HFF-Myc (cell line): ENCODE results near the gene ARHGAP15.

Experiments
- DNase-seq: peaks from one replicate; pipeline ENCODE4 v3.0.0-alpha.2; 2011; ENCODE audit warnings: low read depth; ENCODE audit errors: extremely low read depth
- H3K4me3 ChIP-seq: replicated peaks from 2 replicates; pipeline ENCODE4 v1.5.1; 2011; ENCODE audit warnings: low read depth, mild to moderate bottlenecking, control low read depth, low read length
- TF ChIP-seq, protein P1 (sequence below): IDR thresholded peaks from 2 replicates; pipeline ENCODE4 v1.5.1; 2012; ENCODE audit warnings: mild to moderate bottlenecking, low read depth, low read length, control low read depth; ENCODE audit errors: missing control alignments

ARHGAP15 gene

DNA sequence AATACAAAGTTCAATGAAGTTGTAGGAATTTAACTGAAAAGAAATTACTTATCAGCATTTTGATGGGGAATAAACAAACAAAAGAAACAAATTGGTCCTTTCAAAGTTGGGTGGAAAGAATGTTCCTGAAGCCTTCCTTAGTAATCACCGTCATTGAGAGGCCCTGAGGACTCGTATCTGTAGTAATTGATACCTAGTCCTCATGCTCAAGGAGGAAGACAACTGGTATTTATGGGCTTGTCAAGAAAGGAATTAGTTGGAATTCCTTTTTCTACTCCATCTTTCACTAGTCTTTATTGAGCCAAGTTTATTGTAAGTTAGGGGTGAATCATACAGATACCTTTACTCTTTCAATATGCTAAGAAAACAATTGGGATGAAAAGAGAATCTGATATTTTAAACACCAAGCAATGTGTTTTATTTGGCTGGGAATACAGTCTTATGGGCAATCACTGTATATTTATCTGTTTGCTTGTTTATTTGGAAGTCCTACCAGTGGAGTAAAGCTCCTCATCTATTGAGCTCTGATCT lies 324.8 kb downstream of the ARHGAP15 start:
- DNase-seq: no peak

DNA sequence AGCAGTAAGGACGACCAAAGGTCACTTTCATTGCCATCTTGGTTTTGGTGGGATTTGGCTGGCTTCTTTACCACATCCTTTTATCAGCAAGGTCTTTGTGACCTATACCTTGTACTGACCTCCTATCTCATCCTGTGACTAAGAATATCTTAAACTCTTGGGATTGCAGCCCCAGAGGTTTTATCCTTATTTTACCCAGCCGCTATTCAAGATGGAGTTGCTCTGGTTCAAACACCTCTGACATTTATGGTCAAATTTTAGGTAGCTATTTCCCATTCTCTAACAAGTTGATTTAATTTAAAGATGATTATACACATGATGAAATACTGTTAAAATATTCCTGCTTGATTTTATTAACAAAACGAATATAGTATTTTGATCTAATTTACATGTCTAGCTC lies 326.1 kb downstream of the ARHGAP15 start:
- TF ChIP-seq, protein P1, sequence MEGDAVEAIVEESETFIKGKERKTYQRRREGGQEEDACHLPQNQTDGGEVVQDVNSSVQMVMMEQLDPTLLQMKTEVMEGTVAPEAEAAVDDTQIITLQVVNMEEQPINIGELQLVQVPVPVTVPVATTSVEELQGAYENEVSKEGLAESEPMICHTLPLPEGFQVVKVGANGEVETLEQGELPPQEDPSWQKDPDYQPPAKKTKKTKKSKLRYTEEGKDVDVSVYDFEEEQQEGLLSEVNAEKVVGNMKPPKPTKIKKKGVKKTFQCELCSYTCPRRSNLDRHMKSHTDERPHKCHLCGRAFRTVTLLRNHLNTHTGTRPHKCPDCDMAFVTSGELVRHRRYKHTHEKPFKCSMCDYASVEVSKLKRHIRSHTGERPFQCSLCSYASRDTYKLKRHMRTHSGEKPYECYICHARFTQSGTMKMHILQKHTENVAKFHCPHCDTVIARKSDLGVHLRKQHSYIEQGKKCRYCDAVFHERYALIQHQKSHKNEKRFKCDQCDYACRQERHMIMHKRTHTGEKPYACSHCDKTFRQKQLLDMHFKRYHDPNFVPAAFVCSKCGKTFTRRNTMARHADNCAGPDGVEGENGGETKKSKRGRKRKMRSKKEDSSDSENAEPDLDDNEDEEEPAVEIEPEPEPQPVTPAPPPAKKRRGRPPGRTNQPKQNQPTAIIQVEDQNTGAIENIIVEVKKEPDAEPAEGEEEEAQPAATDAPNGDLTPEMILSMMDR: no peak
- no peak overlapping the region for H3K4me3 ChIP-seq
- DNase-seq: no peak

More for the DNA sequence above, 324.8 kb downstream of the ARHGAP15 start:
- TF ChIP-seq, protein P1: no peak
- no peak overlapping the region for H3K4me3 ChIP-seq

DNA sequence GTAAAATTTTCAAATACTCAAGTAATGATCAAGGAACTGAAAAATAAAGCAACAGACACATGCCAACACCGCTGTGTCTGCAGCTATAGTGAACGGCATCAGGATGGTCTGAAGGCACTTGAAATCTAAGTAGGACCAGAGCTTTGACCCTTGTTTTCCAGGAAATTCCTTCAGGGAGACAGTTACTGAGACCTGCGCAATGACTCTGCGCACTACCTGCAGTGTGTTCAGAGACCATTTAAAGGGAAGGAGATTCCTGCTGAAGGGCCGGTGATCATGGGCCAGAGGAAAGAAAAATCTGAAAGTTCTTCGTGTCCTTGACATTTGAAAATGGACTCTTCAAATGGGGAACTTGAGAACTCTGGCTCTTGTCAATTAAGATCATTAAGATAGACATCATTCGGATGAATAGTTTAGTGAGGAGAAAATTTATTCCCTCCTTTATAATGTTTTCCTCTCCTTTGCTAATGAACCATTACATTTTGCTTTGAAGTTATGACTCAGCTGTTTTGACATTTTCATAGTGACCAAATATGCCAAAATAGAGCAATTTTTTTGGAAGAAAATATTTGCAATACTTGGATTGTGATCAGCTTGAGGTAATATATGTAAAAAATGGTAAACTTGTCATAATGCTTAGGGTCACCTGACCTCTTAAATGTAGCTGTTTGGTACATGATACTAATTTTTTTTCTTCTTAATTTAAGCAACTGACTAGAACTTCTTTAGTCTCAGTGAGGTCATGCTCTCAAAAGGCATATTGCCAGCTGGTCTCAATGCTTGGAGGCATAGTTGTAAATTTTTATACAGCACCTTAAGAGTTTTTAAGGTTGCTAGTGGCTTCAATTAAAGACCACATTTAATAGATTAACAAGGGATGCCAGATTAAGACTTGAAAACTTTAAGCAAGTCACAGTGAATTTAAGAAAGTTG lies 329.3 kb downstream of the ARHGAP15 start:
- H3K4me3 ChIP-seq: no peak overlapping the region
- TF ChIP-seq, protein P1: no peak
- DNase-seq: no peak

DNA sequence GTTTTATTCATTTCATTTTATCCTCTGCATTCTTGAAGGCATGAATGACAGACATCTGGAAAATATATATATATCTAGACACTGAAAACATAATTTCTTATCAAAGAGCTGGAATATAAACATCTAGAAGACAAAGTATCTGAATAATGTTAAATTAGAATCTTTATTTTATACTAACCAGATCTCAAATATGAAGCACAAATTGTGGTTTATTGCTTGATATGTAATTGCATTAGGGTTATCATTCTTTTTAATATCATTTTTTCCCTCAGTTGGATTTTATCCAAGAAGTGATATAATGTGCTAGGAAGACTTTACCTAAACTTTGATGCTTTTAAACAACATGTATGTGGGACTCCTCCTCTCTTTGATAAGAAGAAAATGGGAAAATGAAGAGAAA lies 331.2 kb downstream of the ARHGAP15 start:
- TF ChIP-seq, protein P1: no peak
- no peak for DNase-seq
- no peak overlapping the region for H3K4me3 ChIP-seq

DNA sequence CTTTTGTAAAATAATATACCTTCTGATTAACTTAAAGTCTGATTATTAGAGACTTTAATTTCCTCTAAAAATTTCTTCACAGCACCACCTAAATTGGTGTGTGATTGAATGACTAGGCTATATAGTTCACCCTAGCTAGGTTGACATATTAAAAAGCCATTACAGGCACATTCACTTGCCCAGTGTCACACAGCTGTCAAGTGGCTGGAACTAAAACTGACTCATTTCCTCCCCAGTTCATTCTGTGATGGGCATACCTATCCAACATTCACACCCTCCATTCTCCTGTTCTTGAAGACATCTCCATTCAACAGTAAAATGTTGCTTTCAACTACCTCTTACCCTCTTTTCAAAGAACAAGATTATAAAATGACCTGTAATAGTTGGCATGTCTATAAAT lies 334.5 kb downstream of the ARHGAP15 start:
- TF ChIP-seq, protein P1: no peak
- H3K4me3 ChIP-seq: no peak overlapping the region
- DNase-seq: no peak

DNA sequence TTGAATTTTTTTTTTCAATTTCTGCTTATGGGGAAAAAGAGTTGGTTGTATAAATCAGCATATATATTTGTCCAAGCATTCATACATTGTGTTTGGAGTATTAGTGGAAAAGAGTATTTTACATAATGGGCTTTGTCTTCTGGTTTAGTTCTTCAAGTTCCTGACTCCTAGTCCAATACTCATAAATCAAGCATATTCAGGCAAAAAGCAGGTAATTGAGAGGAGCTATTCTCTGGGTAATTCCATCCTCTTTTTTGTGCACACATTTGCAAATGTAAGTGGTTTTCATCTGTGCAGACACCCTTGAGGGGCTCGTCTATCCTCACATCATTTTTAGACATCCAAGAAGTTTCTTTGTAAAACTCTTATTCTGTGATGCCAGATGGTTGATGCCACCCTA lies 337.2 kb downstream of the ARHGAP15 start:
- TF ChIP-seq, protein P1: no peak
- no peak overlapping the region for H3K4me3 ChIP-seq
- no peak for DNase-seq
